ENCODE measurements around the gene ARL2.

DNA sequence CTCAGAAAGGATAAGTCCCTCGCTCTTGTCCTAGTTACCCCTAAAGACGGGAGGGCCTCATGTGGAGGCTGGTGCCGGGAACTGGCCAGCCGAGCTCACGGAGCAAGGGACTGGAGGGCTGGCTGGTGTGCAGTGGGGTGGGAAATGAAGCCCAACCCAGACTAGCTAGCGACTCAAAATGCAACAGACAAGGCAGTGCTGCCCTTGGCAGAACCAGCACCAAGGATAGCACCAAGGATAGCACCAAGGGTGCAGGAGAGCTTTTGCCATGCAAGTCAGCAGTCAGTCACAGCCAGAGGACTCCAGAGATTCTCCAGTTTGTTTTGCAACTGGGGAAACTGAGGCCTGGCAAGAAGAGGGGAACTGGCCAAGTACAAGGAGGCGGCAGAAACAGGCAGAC lies 10.7 kb upstream of the ARL2 start:
- TF ChIP-seq TP53 (CRISPR knock-in tag; IDR thresholded peaks at IDR 0.05): no peak
- TF ChIP-seq, protein P1, sequence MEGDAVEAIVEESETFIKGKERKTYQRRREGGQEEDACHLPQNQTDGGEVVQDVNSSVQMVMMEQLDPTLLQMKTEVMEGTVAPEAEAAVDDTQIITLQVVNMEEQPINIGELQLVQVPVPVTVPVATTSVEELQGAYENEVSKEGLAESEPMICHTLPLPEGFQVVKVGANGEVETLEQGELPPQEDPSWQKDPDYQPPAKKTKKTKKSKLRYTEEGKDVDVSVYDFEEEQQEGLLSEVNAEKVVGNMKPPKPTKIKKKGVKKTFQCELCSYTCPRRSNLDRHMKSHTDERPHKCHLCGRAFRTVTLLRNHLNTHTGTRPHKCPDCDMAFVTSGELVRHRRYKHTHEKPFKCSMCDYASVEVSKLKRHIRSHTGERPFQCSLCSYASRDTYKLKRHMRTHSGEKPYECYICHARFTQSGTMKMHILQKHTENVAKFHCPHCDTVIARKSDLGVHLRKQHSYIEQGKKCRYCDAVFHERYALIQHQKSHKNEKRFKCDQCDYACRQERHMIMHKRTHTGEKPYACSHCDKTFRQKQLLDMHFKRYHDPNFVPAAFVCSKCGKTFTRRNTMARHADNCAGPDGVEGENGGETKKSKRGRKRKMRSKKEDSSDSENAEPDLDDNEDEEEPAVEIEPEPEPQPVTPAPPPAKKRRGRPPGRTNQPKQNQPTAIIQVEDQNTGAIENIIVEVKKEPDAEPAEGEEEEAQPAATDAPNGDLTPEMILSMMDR (IDR thresholded peaks at IDR 0.05): no peak
- no peak for TF ChIP-seq ZNF416 (CRISPR knock-in tag; IDR thresholded peaks at IDR 0.05)
- no peak for TF ChIP-seq FOXK1 (CRISPR knock-in tag; IDR thresholded peaks at IDR 0.05)
- TF ChIP-seq, protein P2, sequence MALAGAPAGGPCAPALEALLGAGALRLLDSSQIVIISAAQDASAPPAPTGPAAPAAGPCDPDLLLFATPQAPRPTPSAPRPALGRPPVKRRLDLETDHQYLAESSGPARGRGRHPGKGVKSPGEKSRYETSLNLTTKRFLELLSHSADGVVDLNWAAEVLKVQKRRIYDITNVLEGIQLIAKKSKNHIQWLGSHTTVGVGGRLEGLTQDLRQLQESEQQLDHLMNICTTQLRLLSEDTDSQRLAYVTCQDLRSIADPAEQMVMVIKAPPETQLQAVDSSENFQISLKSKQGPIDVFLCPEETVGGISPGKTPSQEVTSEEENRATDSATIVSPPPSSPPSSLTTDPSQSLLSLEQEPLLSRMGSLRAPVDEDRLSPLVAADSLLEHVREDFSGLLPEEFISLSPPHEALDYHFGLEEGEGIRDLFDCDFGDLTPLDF (CRISPR knock-in tag; IDR thresholded peaks at IDR 0.05): no peak
- TF ChIP-seq NR2C2 (CRISPR knock-in tag; IDR thresholded peaks at IDR 0.05): no peak
- TF ChIP-seq NFYB (CRISPR knock-in tag; conservative IDR thresholded peaks at IDR 0.05; ENCODE audit: low read depth): no peak
- TF ChIP-seq, protein P3, sequence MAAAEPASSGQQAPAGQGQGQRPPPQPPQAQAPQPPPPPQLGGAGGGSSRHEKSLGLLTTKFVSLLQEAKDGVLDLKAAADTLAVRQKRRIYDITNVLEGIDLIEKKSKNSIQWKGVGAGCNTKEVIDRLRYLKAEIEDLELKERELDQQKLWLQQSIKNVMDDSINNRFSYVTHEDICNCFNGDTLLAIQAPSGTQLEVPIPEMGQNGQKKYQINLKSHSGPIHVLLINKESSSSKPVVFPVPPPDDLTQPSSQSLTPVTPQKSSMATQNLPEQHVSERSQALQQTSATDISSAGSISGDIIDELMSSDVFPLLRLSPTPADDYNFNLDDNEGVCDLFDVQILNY (CRISPR knock-in tag; IDR thresholded peaks at IDR 0.05): no peak

Data from WTC11 (cell line).